ENCODE data around the gene UGCG. TPM values are rescaled to one million over a fixed set of nuclear protein-coding genes. Genes with fewer than 3 reads are reported as not detected.

UGCG gene
- total RNA-seq, 1 experiment from 2014 or later = 88.7 TPM

DNA sequence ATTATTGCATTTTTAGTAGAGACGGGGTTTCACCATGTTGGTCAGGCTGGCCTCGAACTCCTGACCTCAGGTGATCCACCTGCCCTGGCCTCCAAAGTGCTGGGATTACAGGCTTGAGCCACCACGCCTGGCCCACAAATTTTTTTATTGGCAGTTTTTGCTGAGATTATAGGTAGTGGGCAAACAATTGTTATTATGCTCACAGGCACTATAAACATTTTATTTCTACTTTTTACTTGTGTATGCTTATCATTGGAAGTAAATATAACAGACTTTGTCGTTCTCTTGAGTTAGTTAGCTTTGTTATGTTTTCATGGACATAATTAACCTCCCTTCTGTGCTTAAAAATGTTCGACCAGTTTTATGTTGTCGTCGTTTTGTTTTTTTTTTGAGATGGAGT is 23.9 kb downstream of the UGCG start:
- H3K9me2 ChIP-seq (ENCODE audit: insufficient read depth) = no peaks in the 10 kb centered on the region
- no peak overlapping the region for H2AFZ ChIP-seq
- no peak overlapping the region for H3K4me2 ChIP-seq
- ChIA-PET CTCF (no interaction called here), POLR2A (ENCODE audit: unreplicated experiment) (no interaction called here)
- H3K4me1 ChIP-seq (replicated peaks; ENCODE audit: insufficient read depth) = no peaks in the 10 kb centered on the region; the same call in 1 of the 2 replicates
- TF ChIP-seq EZH2 (IDR thresholded peaks at IDR 0.05; ENCODE audit: low read depth) = no peak
- TF ChIP-seq, protein P1, sequence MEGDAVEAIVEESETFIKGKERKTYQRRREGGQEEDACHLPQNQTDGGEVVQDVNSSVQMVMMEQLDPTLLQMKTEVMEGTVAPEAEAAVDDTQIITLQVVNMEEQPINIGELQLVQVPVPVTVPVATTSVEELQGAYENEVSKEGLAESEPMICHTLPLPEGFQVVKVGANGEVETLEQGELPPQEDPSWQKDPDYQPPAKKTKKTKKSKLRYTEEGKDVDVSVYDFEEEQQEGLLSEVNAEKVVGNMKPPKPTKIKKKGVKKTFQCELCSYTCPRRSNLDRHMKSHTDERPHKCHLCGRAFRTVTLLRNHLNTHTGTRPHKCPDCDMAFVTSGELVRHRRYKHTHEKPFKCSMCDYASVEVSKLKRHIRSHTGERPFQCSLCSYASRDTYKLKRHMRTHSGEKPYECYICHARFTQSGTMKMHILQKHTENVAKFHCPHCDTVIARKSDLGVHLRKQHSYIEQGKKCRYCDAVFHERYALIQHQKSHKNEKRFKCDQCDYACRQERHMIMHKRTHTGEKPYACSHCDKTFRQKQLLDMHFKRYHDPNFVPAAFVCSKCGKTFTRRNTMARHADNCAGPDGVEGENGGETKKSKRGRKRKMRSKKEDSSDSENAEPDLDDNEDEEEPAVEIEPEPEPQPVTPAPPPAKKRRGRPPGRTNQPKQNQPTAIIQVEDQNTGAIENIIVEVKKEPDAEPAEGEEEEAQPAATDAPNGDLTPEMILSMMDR (conservative IDR thresholded peaks at IDR 0.05) = no peak
- H3K27ac ChIP-seq = no peak overlapping the region
- H3K27me3 ChIP-seq (ENCODE audit: insufficient read depth, low read depth) = no peaks in the 10 kb centered on the region
- H4K20me1 ChIP-seq (ENCODE audit: insufficient read depth) = peaks cover 12% of the 10 kb centered on the region
- peaks cover 38% of the 10 kb centered on the region for H3F3A ChIP-seq (ENCODE audit: insufficient read depth, low read depth)
- H3K36me3 ChIP-seq (ENCODE audit: low read depth) = peaks cover 22% of the 10 kb centered on the region
- H3K4me3 ChIP-seq = no peak overlapping the region
- H3K79me2 ChIP-seq (ENCODE audit: low read depth) = peaks cover 93% of the 10 kb centered on the region
- intact Hi-C loops (cut with micrococcal nuclease; ENCODE audit: unreplicated experiment) = no loop called here
- no peaks in the 10 kb centered on the region for H3K9me3 ChIP-seq (ENCODE audit: insufficient read depth, low read depth)
- no TSS peak for BruUV-seq (replicated peaks)
- no peak for DNase-seq

DNA sequence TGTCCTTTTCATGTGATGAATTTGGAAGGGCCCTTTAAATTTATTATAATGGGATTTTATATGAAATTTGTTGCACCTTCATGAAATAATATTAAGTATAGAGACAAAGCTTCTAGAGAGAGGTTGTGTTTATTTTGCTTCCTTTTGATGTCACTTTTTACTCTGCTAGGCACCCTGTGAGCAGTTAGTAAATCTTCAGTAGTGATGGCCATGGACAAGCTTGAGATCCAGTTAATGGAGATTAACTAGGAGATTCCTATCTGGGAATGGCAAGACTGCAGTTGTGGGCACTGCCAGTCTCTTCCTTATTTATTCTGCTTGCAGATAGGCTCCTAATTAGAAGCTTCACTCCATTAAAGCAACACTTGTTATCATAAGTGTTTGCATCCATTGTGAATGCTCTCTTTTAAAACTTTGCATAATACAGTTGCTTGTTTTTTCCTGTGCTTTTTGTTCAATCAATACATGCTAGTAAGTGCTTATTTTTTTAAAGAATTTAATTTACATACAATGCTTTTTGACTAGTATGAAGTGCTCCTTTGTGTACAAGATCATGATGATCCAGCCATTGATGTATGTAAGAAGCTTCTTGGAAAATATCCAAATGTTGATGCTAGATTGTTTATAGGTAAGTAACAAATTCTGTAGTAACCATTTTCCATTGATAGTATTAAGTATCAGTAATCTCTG is 25.9 kb downstream of the UGCG start:
- ChIA-PET CTCF (no interaction called here), POLR2A (ENCODE audit: unreplicated experiment) (interaction anchor here (0.7 kb wide), 1 partner anchor 165 kb away, joined by 4 read pairs; no protein-coding TSS in a partner anchor)
- no peak for DNase-seq
- H3K27me3 ChIP-seq (ENCODE audit: insufficient read depth, low read depth) = no peaks in the 10 kb centered on the region
- H3K27ac ChIP-seq = no peak overlapping the region
- H2AFZ ChIP-seq = no peak overlapping the region
- peaks cover 28% of the 10 kb centered on the region for H3K36me3 ChIP-seq (ENCODE audit: low read depth)
- H3K79me2 ChIP-seq (ENCODE audit: low read depth) = peaks cover 84% of the 10 kb centered on the region
- H3K4me3 ChIP-seq = no peak overlapping the region
- no peaks in the 10 kb centered on the region for H3K9me3 ChIP-seq (ENCODE audit: insufficient read depth, low read depth)
- no peaks in the 10 kb centered on the region for H3K9me2 ChIP-seq (ENCODE audit: insufficient read depth)
- peaks cover 38% of the 10 kb centered on the region for H3F3A ChIP-seq (ENCODE audit: insufficient read depth, low read depth)
- intact Hi-C loops (cut with micrococcal nuclease; ENCODE audit: unreplicated experiment) = no loop called here
- H3K4me2 ChIP-seq = no peak overlapping the region
- no peak for TF ChIP-seq EZH2 (IDR thresholded peaks at IDR 0.05; ENCODE audit: low read depth)
- TF ChIP-seq, protein P1 (conservative IDR thresholded peaks at IDR 0.05) = no peak
- no peaks in the 10 kb centered on the region; the same call in 1 of the 2 replicates for H3K4me1 ChIP-seq (replicated peaks; ENCODE audit: insufficient read depth)
- H4K20me1 ChIP-seq (ENCODE audit: insufficient read depth) = peaks cover 6% of the 10 kb centered on the region
- BruUV-seq (replicated peaks) = no TSS peak

DNA sequence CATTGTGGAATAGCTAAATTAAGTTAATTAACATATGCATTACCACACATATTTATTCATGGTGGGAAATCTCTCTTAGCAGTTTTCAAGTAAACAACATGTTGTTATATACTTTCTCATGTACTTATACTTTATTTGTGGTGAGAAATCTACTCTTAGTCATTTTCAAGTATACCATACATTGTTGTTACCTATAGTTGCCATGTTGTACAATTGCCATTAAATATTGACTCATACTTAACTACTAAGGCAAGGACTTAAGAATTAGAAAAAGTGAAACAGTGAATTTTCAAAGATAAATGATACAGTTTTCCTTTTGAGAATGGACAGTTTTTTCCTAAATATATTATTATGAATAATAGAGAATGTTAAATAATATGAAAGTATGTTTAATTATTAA is 27.7 kb downstream of the UGCG start:
- TF ChIP-seq EZH2 (IDR thresholded peaks at IDR 0.05; ENCODE audit: low read depth) = no peak
- TF ChIP-seq, protein P1 (conservative IDR thresholded peaks at IDR 0.05) = no peak
- peaks cover 27% of the 10 kb centered on the region for H3K36me3 ChIP-seq (ENCODE audit: low read depth)
- no peak overlapping the region for H3K27ac ChIP-seq
- H4K20me1 ChIP-seq (ENCODE audit: insufficient read depth) = no peaks in the 10 kb centered on the region; the same call in 1 of the 2 replicates
- H3K9me2 ChIP-seq (ENCODE audit: insufficient read depth) = no peaks in the 10 kb centered on the region
- no peaks in the 10 kb centered on the region; the same call in 1 of the 2 replicates for H3K4me1 ChIP-seq (replicated peaks; ENCODE audit: insufficient read depth)
- POLR2A ChIA-PET (ENCODE audit: unreplicated experiment) = interaction anchor here (0.7 kb wide), 1 partner anchor 41 kb away, joined by 5 read pairs; no protein-coding TSS in a partner anchor
- peaks cover 44% of the 10 kb centered on the region for H3F3A ChIP-seq (ENCODE audit: insufficient read depth, low read depth)
- BruUV-seq (replicated peaks) = no TSS peak
- H3K4me3 ChIP-seq = no peak overlapping the region
- peaks cover 78% of the 10 kb centered on the region for H3K79me2 ChIP-seq (ENCODE audit: low read depth)
- intact Hi-C loops (cut with micrococcal nuclease; ENCODE audit: unreplicated experiment) = no loop called here
- DNase-seq = no peak
- no peak overlapping the region for H2AFZ ChIP-seq
- CTCF ChIA-PET = no interaction called here
- no peaks in the 10 kb centered on the region for H3K27me3 ChIP-seq (ENCODE audit: insufficient read depth, low read depth)
- no peaks in the 10 kb centered on the region for H3K9me3 ChIP-seq (ENCODE audit: insufficient read depth, low read depth)
- H3K4me2 ChIP-seq = no peak overlapping the region

All from PC-9 (cell line).